GM23338 (cell line): ENCODE measurements around the gene SUCLG2. TPM values are rescaled to one million over a fixed set of nuclear protein-coding genes. Genes with fewer than 3 reads are reported as not detected.

Experiments used
- ATAC-seq: fragments of 200-7000 bp; cut with Tn5 transposase; 3 replicates; pipeline ENCODE4 v1.9.1; 2020
- DNase-seq: peaks from one replicate; pipeline ENCODE4 v3.0.0-alpha.2; 2015; ENCODE audit warnings: low spot score
- H2AFZ ChIP-seq: fragments of 200-600 bp; sonication (generic); 2 replicates; pipeline ENCODE4 v1.8.0; 2016; ENCODE audit warnings: antibody characterized with exemption, mild to moderate bottlenecking, moderate library complexity
- H3F3A ChIP-seq: fragments of 200-600 bp; sonication (generic); replicated peaks from 2 replicates; pipeline ENCODE4 v1.8.0; 2017; ENCODE audit warnings: antibody characterized with exemption, mixed run types, low read depth
- H3K27ac ChIP-seq: fragments of 200-600 bp; sonication (generic); 2 replicates; pipeline ENCODE4 v1.6.1; 2016; ENCODE audit warnings: low read depth
- H3K27me3 ChIP-seq: fragments of 200-600 bp; sonication (generic); 2 replicates; pipeline ENCODE4 v1.8.0; 2016; ENCODE audit warnings: mild to moderate bottlenecking, mixed run types, moderate library complexity; ENCODE audit not compliant: insufficient read depth
- H3K36me3 ChIP-seq: fragments of 200-600 bp; sonication (generic); 2 replicates; pipeline ENCODE4 v1.8.0; 2016; ENCODE audit warnings: mild to moderate bottlenecking; ENCODE audit not compliant: insufficient read depth
- H3K4me1 ChIP-seq: fragments of 200-600 bp; sonication (generic); 2 replicates; pipeline ENCODE4 v1.8.0; 2016; ENCODE audit warnings: mild to moderate bottlenecking, moderate library complexity; ENCODE audit not compliant: insufficient read depth
- H3K4me2 ChIP-seq: fragments of 200-600 bp; sonication (generic); 2 replicates; pipeline ENCODE4 v1.7.1; 2017; ENCODE audit warnings: mixed run types
- H3K4me3 ChIP-seq: fragments of 200-600 bp; sonication (generic); 2 replicates; pipeline ENCODE4 v1.6.1; 2016; ENCODE audit warnings: mixed run types
- H3K79me2 ChIP-seq: fragments of 200-600 bp; sonication (generic); replicated peaks from 2 replicates; pipeline ENCODE4 v1.8.0; 2017; ENCODE audit warnings: mild to moderate bottlenecking; ENCODE audit not compliant: insufficient read depth
- H3K9me2 ChIP-seq: fragments of 200-600 bp; sonication (generic); 2 replicates; pipeline ENCODE4 v1.8.0; 2017; ENCODE audit not compliant: insufficient read depth
- H4K20me1 ChIP-seq: fragments of 200-600 bp; sonication (generic); replicated peaks from 2 replicates; pipeline ENCODE4 v1.8.0; 2017; ENCODE audit warnings: mild to moderate bottlenecking; ENCODE audit not compliant: insufficient read depth
- H3K27ac Mint-ChIP-seq: 2 replicates; pipeline ENCODE4 v1.8.0; 2020; ENCODE audit warnings: inconsistent platforms, mild to moderate bottlenecking, moderate library complexity, mixed read lengths
- H3K27me3 Mint-ChIP-seq: 3 replicates; pipeline ENCODE4 v1.8.0; 2022; ENCODE audit warnings: low read depth, mild to moderate bottlenecking, moderate library complexity, mixed read lengths, inconsistent platforms; ENCODE audit not compliant: insufficient read depth, poor library complexity
- H3K36me3 Mint-ChIP-seq: 3 replicates; pipeline ENCODE4 v1.8.0; 2021; ENCODE audit warnings: low read depth, mild to moderate bottlenecking, inconsistent platforms, moderate library complexity, mixed read lengths
- H3K4me1 Mint-ChIP-seq: 3 replicates; pipeline ENCODE4 v1.8.0; 2020; ENCODE audit warnings: mild to moderate bottlenecking, inconsistent platforms, mixed read lengths
- H3K4me3 Mint-ChIP-seq: 3 replicates; pipeline ENCODE4 v1.8.0; 2021; ENCODE audit warnings: moderate library complexity, mild to moderate bottlenecking, inconsistent platforms, mixed read lengths
- H3K9me3 Mint-ChIP-seq: 3 replicates; pipeline ENCODE4 v1.8.0; 2020; ENCODE audit warnings: moderate library complexity, mild to moderate bottlenecking, inconsistent platforms, mixed read lengths
- CREB1 ChIP-seq: fragments of 250-450 bp; sonication (Bioruptor Pico); IDR thresholded peaks from 2 replicates; pipeline ENCODE4 v1.5.0; 2020; ENCODE audit warnings: low read depth, mild to moderate bottlenecking, moderate library complexity
- CTCF ChIP-seq, 2 experiments: fragments of 200-600 bp in 1 of 2; sonication (generic) in 1 of 2; conservative IDR thresholded peaks; 2 replicates each; pipeline versions ENCODE4 v1.5.1 to v1.6.1; 2016 to 2017; ENCODE audit warnings: antibody characterized with exemption in 2 of 2, low read depth in 2 of 2, mild to moderate bottlenecking in 2 of 2, moderate library complexity in 1 of 2
- ETS1 ChIP-seq: IDR thresholded peaks from 2 replicates; pipeline ENCODE4 v1.6.1; 2016; ENCODE audit warnings: antibody characterized with exemption
- EZH2 ChIP-seq: fragments of 200-600 bp; sonication (generic); IDR thresholded peaks from one replicate; pipeline ENCODE4 v1.8.0; 2017; ENCODE audit warnings: antibody characterized with exemption, mild to moderate bottlenecking, low read depth; ENCODE audit not compliant: unreplicated experiment
- EZH2phosphoT487 ChIP-seq: fragments of 200-600 bp; sonication (generic); IDR thresholded peaks from one replicate; pipeline ENCODE4 v1.8.1; 2018; ENCODE audit warnings: antibody characterized with exemption; ENCODE audit not compliant: unreplicated experiment
- NANOG ChIP-seq: IDR thresholded peaks from 2 replicates; pipeline ENCODE4 v1.6.1; 2016; ENCODE audit warnings: antibody characterized with exemption, borderline replicate concordance
- POLR2AphosphoS5 ChIP-seq: IDR thresholded peaks from 2 replicates; pipeline ENCODE4 v1.6.1; 2016; ENCODE audit warnings: antibody characterized with exemption, low read depth
- STAT1 ChIP-seq: IDR thresholded peaks from one replicate; pipeline ENCODE4 v1.6.1; 2016; ENCODE audit warnings: antibody characterized with exemption; ENCODE audit not compliant: unreplicated experiment
- ZNF331 ChIP-seq: fragments of 250-450 bp; sonication (Bioruptor Pico); IDR thresholded peaks from 2 replicates; pipeline ENCODE4 v1.5.0; 2020; ENCODE audit warnings: low read depth, mild to moderate bottlenecking, moderate library complexity
- ZNF462 ChIP-seq: fragments of 250-450 bp; sonication (Bioruptor Pico); IDR thresholded peaks from 2 replicates; pipeline ENCODE4 v1.5.0; 2020; ENCODE audit warnings: mild to moderate bottlenecking, moderate library complexity
- polyA plus RNA-seq: library from polyadenylated mRNA; unstranded; fragments of >200 nt; fragmentation: Nextera tagmentation; extraction: Ambion mirVana; gene quantifications from 2 replicates; pipeline ENCODE4 v1.2.1, GENCODE V29; 2016
- total RNA-seq: library from RNA; depleted of rRNA; stranded (reverse); fragments of >200 nt; shearing (Covaris generic); gene quantifications from 2 replicates; pipeline ENCODE4 v1.2.3, GENCODE V29; 2014

Gene SUCLG2
- total and polyA plus RNA-seq, 2 experiments from 2014 or later: 29.3 to 39.0 TPM

GRCh38 chr3:67648701-67649100 is 5.7 kb downstream of the SUCLG2 start:
- Mint-ChIP-seq H3K27ac (no peak overlapping the region), H3K27me3 (peaks cover 2% of the 10 kb centered on the region), H3K9me3 (no peaks in the 10 kb centered on the region), H3K4me3 (no peak overlapping the region), H3K36me3 (peaks cover 14% of the 10 kb centered on the region), H3K4me1 (peaks cover 21% of the 10 kb centered on the region)
- Histone ChIP-seq H3K4me2 (no peak overlapping the region), H3K27ac (no peak overlapping the region), H3F3A (no peaks in the 10 kb centered on the region), H3K4me1 (peaks cover 9% of the 10 kb centered on the region), H3K36me3 (no peaks in the 10 kb centered on the region), H2AFZ (no peak overlapping the region), H4K20me1 (no peaks in the 10 kb centered on the region), H3K4me3 (no peak overlapping the region), H3K79me2 (peaks cover 40% of the 10 kb centered on the region), H3K9me2 (no peaks in the 10 kb centered on the region), H3K27me3 (no peaks in the 10 kb centered on the region)
- no peak for DNase-seq
- peak; percentile 62 for ATAC-seq
- no peak for TF ChIP-seq EZH2
- no peak for TF ChIP-seq CTCF (conservative IDR thresholded peaks at IDR 0.05; ENCODE audit: low read depth in 2 of 2)
- no peak for TF ChIP-seq EZH2phosphoT487

- Mint-ChIP-seq H3K9me3 (no peaks in the 10 kb centered on the region), H3K27ac (no peak overlapping the region), H3K4me3 (no peak overlapping the region), H3K4me1 (peaks cover 21% of the 10 kb centered on the region), H3K36me3 (peaks cover 14% of the 10 kb centered on the region), H3K27me3 (peaks cover 2% of the 10 kb centered on the region)
- H3K4me1 ChIP-seq: peaks cover 4% of the 10 kb centered on the region
- no peaks in the 10 kb centered on the region for H3K27me3 ChIP-seq
- H3F3A ChIP-seq: no peaks in the 10 kb centered on the region
- no peaks in the 10 kb centered on the region for H3K36me3 ChIP-seq
- DNase-seq (no peak), ATAC-seq (no peak)
- no peak overlapping the region for H3K4me3 ChIP-seq
- peaks cover 44% of the 10 kb centered on the region for H3K79me2 ChIP-seq
- no peaks in the 10 kb centered on the region for H4K20me1 ChIP-seq
- H3K4me2 ChIP-seq: no peak overlapping the region
- no peak overlapping the region for H2AFZ ChIP-seq
- H3K27ac ChIP-seq: no peak overlapping the region
- H3K9me2 ChIP-seq: no peaks in the 10 kb centered on the region
- no peak for TF ChIP-seq POLR2AphosphoS5
- TF ChIP-seq STAT1: no peak
- no peak for TF ChIP-seq EZH2
- no peak for TF ChIP-seq CREB1 (CRISPR knock-in tag)
- TF ChIP-seq NANOG: no peak
- TF ChIP-seq ZNF462 (CRISPR knock-in tag): no peak
- TF ChIP-seq ZNF331: no peak
- no peak for TF ChIP-seq ETS1
- TF ChIP-seq EZH2phosphoT487: no peak
Observed at GRCh38 chr3:67648229-67648628, 6.2 kb downstream of the SUCLG2 start.
